HCT116 (cell line): ENCODE data around the gene ABHD12B. TPM values are rescaled to one million over a fixed set of nuclear protein-coding genes. Genes with fewer than 3 reads are reported as not detected.
A peak's percentile ranks its signal among the peaks of the same experiment; 100 is the strongest.

Experiments used
- ATAC-seq: fragments of 200-7000 bp; cut with Tn5 transposase; 2 replicates; pipeline ENCODE4 v1.9.1; 2020; ENCODE audit warnings: mild to moderate bottlenecking, moderate library complexity
- BruUV-seq: library from RNA; stranded (reverse); fragments of 400-500 nt; replicated peaks from 2 replicates; lab custom pipeline; 2021; lab: Mats Ljungman, UMichigan
- CTCF ChIA-PET: fragments of 300-600 bp; sonication (Branson Sonifier 250); formaldehyde crosslinking; loops from one replicate; lab custom pipeline; 2021; ENCODE audit warnings: antibody characterized with exemption; lab: Charles Lee
- POLR2A ChIA-PET: fragments of 300-600, 350-600 bp; sonication (Branson Sonifier 250); formaldehyde crosslinking; loops from one replicate; lab custom pipeline; 2021; ENCODE audit warnings: antibody characterized with exemption; lab: Charles Lee
- RAD21 ChIA-PET, 2 experiments: fragments of 300-600 bp; sonication (Branson Sonifier 250); formaldehyde crosslinking; loops; one replicate each; lab custom pipeline; 2023; ENCODE audit warnings: low total read pairs in 2 of 2; ENCODE audit not compliant: uncharacterized antibody in 2 of 2, unreplicated experiment in 2 of 2, low non-redundant PET in 1 of 2; lab: Charles Lee
- DNase-seq: peaks from one replicate; pipeline ENCODE4 v3.0.0-alpha.2; 2010; ENCODE audit warnings: low read depth, low spot score
- H2AFZ ChIP-seq: fragments of 200-600 bp; shearing (Covaris generic), sonication (generic); 2 replicates; pipeline ENCODE4 v1.6.1; 2017; ENCODE audit warnings: low read depth, mixed run types, mixed read lengths, antibody characterized with exemption, low read length; ENCODE audit not compliant: poor library complexity, severe bottlenecking
- H3K27ac ChIP-seq: 2 replicates; pipeline ENCODE4 v1.5.1; 2012; ENCODE audit warnings: low read depth, low read length
- H3K27me3 ChIP-seq: fragments of 200-600 bp; sonication (generic); 2 replicates; pipeline ENCODE4 v1.6.1; 2016; ENCODE audit warnings: mixed run types, low read length, mixed read lengths; ENCODE audit not compliant: insufficient read depth
- H3K36me3 ChIP-seq, 2 experiments: fragments of 200-500 bp in 1 of 2; fragments of 200-600 bp in 1 of 2; sonication (Bioruptor generic) in 1 of 2; sonication (generic) in 1 of 2; 2 replicates each; pipeline versions ENCODE4 v1.5.1 to v1.6.1; 2014 to 2016; ENCODE audit warnings: low read length in 2 of 2, inconsistent platforms in 1 of 2, mixed read lengths in 1 of 2, mixed run types in 1 of 2; ENCODE audit not compliant: insufficient read depth in 2 of 2, control insufficient read depth in 1 of 2
- H3K4me1 ChIP-seq, 2 experiments: fragments of 200-600 bp in 1 of 2; sonication (generic) in 1 of 2; 2 replicates each; pipeline versions ENCODE4 v1.5.1 to v1.6.1; 2012 to 2017; ENCODE audit warnings: low read length in 2 of 2, inconsistent platforms in 1 of 2, mild to moderate bottlenecking in 1 of 2, mixed read lengths in 1 of 2, mixed run types in 1 of 2, moderate library complexity in 1 of 2; ENCODE audit not compliant: insufficient read depth in 2 of 2, control insufficient read depth in 1 of 2
- H3K4me2 ChIP-seq: fragments of 200-600 bp; sonication (generic); 2 replicates; pipeline ENCODE4 v1.6.1; 2017; ENCODE audit warnings: mixed run types, low read length, mixed read lengths
- H3K4me3 ChIP-seq, 2 experiments: fragments of 200-600 bp in 1 of 2; sonication (generic) in 1 of 2; replicated peaks in 1 of 2; 2 replicates each; pipeline ENCODE4 v1.5.1; 2011 to 2016; ENCODE audit warnings: low read length in 2 of 2, control low read depth in 1 of 2, low read depth in 1 of 2, mild to moderate bottlenecking in 1 of 2, mixed read lengths in 1 of 2, mixed run types in 1 of 2
- H3K79me2 ChIP-seq: fragments of 200-600 bp; sonication (generic); 2 replicates; pipeline ENCODE4 v1.6.1; 2017; ENCODE audit warnings: mild to moderate bottlenecking, mixed run types, low read length, moderate library complexity, mixed read lengths; ENCODE audit not compliant: insufficient read depth
- H3K9ac ChIP-seq: fragments of 200-600 bp; sonication (generic); 2 replicates; pipeline ENCODE4 v1.6.1; 2016; ENCODE audit warnings: low read length, mixed read lengths
- H3K9me2 ChIP-seq: fragments of 200-600 bp; sonication (generic), shearing (Covaris generic); 2 replicates; pipeline ENCODE4 v1.6.1; 2017; ENCODE audit warnings: mixed run types, mild to moderate bottlenecking, moderate library complexity; ENCODE audit not compliant: insufficient read depth
- H3K9me3 ChIP-seq, 2 experiments: fragments of 200-500 bp in 1 of 2; fragments of 200-600 bp in 1 of 2; sonication (Bioruptor generic) in 1 of 2; sonication (generic) in 1 of 2; 2 replicates each; pipeline ENCODE4 v1.6.1; 2014 to 2017; ENCODE audit warnings: low read length in 2 of 2, mixed read lengths in 2 of 2, inconsistent platforms in 1 of 2, low read depth in 1 of 2, mild to moderate bottlenecking in 1 of 2, mixed run types in 1 of 2, moderate library complexity in 1 of 2; ENCODE audit not compliant: control insufficient read depth in 1 of 2, insufficient read depth in 1 of 2
- H4K20me1 ChIP-seq: fragments of 200-600 bp; sonication (generic), shearing (Covaris generic); 2 replicates; pipeline ENCODE4 v1.6.1; 2017; ENCODE audit warnings: mixed run types, mild to moderate bottlenecking, moderate library complexity; ENCODE audit not compliant: insufficient read depth
- CBX3 ChIP-seq: IDR thresholded peaks from 2 replicates; pipeline ENCODE4 v1.6.1; 2012; ENCODE audit warnings: low read depth
- CTCF ChIP-seq, 3 experiments: fragments of 200-600 bp in 1 of 3; sonication (generic) in 1 of 3; IDR thresholded peaks in 2 of 3; conservative IDR thresholded peaks in 1 of 3; 2 replicates each; pipeline ENCODE4 v1.5.1; 2012 to 2017; ENCODE audit warnings: low read depth in 2 of 3, low read length in 2 of 3, antibody characterized with exemption in 1 of 3, borderline replicate concordance in 1 of 3, control low read depth in 1 of 3, mild to moderate bottlenecking in 1 of 3, mixed read lengths in 1 of 3, mixed run types in 1 of 3, moderate library complexity in 1 of 3; ENCODE audit not compliant: insufficient read depth in 1 of 3
- EZH2 ChIP-seq: fragments of 200-600 bp; sonication (generic); IDR thresholded peaks from 2 replicates; pipeline ENCODE4 v1.6.1; 2017; ENCODE audit warnings: antibody characterized with exemption, mixed run types
- FOSL1 ChIP-seq: IDR thresholded peaks from 2 replicates; pipeline ENCODE4 v1.6.1; 2012; ENCODE audit warnings: low read depth
- SRF ChIP-seq: IDR thresholded peaks from 2 replicates; pipeline ENCODE4 v1.6.1; 2012; ENCODE audit warnings: low read depth
- ZBTB33 ChIP-seq: IDR thresholded peaks from 2 replicates; pipeline ENCODE4 v1.6.1; 2011; ENCODE audit warnings: mild to moderate bottlenecking, low read length, moderate library complexity; ENCODE audit not compliant: insufficient replicate concordance; ENCODE audit errors: extremely low read depth
- intact Hi-C: fragments of 100-400 bp; cut with micrococcal nuclease; formaldehyde crosslinking; loops from 2 replicates; pipeline ENCODE4 v1.10.0; 2022
- total RNA-seq: library from RNA; stranded (reverse); gene quantifications from one replicate; pipeline ENCODE4 v1.2.1, GENCODE V29; 2021; ENCODE audit not compliant: unreplicated experiment

The ABHD12B gene
- total RNA-seq, 1 experiment from 2014 or later: 0.74 TPM

- H3K4me3 ChIP-seq: no peak overlapping the region
- no peaks in the 10 kb centered on the region for H3K9me2 ChIP-seq
- ATAC-seq: peak; percentile 51
- DNase-seq: no peak
- H3K4me1 ChIP-seq: peaks cover 10 to 12% of the 10 kb centered on the region in 2 experiments
- H3K79me2 ChIP-seq: no peaks in the 10 kb centered on the region
- H3K27ac ChIP-seq: no peak overlapping the region
- ChIA-PET POLR2A (interaction anchor here (1.2 kb wide), 1 partner anchor 9 kb away, joined by 3 read pairs; no protein-coding TSS in a partner anchor), CTCF (interaction anchor here (0.5 to 1.2 kb wide), 3 partner anchors 82 to 313 kb away, joined by 3 to 5 read pairs (median 3); no protein-coding TSS in a partner anchor), RAD21 (no interaction called here)
- BruUV-seq: no TSS peak
- TF ChIP-seq CBX3 (no peak), SRF (no peak), EZH2 (no peak), CTCF (IDR thresholded peaks at IDR 0.05 in 2 of 3, conservative IDR thresholded peaks at IDR 0.05 in 1 of 3; ENCODE audit: borderline replicate concordance in 1 of 3, insufficient read depth in 1 of 3, low read depth in 2 of 3, low read length in 2 of 3) (peak in 2 of 3 experiments; percentile 21 to 29; a peak in 3 of 6 replicates), FOSL1 (no peak), ZBTB33 (no peak)
- no peak overlapping the region for H3K9ac ChIP-seq
- H3K27me3 ChIP-seq: no peaks in the 10 kb centered on the region
- H2AFZ ChIP-seq: peak overlapping the region; percentile 54
- intact Hi-C loops: no loop called here
- no peaks in the 10 kb centered on the region for H3K9me3 ChIP-seq
- no peak overlapping the region for H3K4me2 ChIP-seq
- no peaks in the 10 kb centered on the region for H3K36me3 ChIP-seq
- H4K20me1 ChIP-seq: no peaks in the 10 kb centered on the region
These were observed 16.3 kb upstream of the ABHD12B start for GRCh38 chr14:50855558-50855957.
